ENCODE measurements around the gene TIE1.

TIE1 gene

DNA sequence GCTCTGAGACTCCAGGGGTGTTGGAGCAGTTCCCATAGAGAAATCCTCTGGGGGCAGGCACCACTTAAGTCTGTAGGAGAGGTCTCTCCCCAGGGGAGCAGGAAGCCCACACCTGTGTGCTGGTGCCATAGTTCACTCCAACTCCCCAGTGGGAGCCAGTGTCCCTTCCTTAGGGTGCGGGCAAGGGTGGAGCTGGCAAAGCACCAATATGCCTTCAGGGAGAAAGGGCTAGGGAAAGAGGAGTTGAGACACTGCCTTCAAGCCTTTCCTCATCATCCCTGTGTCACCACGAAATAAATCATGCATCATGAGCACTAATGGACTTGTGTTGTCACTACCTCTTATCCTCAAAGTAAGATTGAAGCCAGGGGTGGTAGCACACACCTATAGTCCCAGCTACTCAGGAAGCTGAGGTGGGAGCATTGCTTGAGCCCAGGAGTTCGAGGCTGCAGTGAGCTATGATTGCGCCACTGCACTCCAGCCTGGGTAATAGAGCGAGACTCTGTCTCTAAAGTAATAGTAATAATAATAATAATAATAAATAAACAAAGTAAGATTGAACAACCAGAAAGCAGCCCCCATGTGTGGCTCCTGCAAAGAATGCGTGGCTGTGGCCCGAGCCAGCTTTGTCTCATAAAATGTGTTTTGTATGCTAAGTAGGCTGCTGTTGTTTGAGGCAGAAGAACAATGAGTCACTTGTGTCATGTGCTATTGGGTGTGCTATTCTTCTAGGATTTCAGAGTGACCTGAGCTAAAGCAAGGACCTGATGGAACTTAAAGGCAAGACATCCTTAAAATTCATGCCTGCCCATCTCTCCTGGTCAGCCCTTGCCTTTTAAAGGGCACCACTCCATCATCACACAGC, 6.7 kb upstream of the TIE1 start:
- no peak for DNase-seq (ENCODE audit: low read depth)

DNA sequence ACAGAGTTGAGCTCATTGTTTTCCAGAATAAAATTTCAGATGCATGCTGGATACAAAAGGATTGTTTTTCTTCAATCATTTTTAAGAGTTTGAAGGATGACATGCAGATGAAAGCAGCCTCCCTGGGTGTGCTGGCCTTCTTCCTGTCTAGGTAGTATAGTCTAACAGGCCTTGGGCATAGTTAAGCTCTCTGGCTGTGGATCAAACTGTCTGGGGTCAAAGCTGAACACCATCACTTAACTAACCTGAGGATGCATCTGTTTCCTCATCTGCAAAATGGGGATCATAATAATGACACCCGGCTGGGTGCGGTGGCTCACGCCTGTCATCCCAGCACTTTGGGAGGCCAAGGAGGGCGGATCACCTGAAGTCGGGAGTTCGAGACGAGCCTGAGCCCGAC, 6.0 kb upstream of the TIE1 start:
- DNase-seq (ENCODE audit: low read depth): no peak

DNA sequence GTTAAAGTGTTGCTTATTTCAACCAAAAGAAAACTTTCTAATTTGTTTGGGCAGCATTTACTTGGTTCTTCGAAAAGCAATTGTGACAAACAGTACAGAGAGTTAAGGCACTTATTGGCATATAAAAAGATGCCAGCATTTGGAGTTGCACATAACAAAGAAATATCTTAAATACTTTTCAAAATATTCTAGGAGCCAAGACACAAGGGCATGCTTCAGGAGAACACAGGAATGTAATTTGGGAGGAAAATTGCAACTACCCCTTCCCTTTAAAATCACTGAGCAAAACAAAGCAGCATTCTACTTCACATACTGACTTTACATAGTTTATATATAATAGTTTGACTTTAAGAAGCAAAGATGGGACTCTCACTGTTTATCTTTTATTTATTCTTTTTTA, 4.6 kb upstream of the TIE1 start:
- no peak for DNase-seq (ENCODE audit: low read depth)

DNA sequence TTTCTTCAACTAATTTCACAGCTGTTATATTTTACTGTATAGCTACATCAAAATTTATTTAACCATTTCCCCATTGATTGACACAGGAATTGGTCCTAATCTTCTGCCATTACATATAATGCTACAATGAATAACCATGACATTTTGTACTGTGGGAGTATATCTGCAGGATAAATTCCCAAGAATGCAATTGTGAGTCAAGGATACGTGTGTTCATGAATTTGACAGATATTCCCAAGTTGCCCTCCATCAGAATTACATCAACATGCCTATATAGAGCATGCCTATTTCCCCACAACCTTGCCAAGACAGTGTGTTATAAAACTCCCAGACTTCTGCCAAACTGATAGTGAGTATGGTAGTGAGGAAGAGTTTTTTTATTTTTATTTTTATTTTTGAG, 2.7 kb upstream of the TIE1 start:
- DNase-seq (ENCODE audit: low read depth): no peak

DNA sequence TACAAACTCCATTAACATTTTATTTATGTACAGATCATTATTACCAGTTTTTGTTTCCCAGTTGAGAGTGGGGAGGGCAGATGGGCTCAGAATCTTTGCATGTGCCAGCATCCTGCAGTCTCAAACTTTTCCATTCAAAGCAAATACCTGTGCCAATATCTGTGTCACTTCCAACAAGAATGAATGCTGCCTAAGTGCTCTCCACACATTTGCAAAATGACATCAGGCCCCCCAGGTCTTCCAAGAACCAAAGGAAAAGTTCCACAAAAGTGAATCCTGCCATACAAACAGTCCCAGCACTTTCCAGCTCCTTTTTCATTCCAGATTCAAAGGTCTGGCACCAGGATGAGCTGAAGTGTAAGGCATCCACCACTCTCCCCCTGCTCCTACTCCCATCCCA, 1.7 kb upstream of the TIE1 start:
- no peak for DNase-seq (ENCODE audit: low read depth)

DNA sequence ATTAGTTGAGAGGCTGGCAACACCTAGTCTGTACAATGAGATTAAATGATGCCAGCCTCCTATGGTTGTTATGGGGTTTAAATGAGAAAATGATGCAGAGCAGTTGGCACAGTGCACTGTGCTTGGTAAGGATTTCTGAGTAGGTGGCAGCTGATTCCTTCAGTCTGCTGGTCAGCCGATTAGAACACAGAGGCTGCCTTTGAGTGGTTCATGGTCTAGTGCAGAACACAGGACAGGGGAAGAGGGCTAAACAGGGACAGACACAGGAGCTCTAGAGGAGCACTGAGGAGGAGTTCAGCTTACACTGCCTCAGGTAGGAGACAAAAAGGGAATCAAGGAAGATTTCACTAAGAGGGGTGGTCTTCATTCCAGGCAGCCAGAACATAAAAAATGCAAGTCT, 1.4 kb downstream of the TIE1 start:
- DNase-seq (ENCODE audit: low read depth): no peak

DNA sequence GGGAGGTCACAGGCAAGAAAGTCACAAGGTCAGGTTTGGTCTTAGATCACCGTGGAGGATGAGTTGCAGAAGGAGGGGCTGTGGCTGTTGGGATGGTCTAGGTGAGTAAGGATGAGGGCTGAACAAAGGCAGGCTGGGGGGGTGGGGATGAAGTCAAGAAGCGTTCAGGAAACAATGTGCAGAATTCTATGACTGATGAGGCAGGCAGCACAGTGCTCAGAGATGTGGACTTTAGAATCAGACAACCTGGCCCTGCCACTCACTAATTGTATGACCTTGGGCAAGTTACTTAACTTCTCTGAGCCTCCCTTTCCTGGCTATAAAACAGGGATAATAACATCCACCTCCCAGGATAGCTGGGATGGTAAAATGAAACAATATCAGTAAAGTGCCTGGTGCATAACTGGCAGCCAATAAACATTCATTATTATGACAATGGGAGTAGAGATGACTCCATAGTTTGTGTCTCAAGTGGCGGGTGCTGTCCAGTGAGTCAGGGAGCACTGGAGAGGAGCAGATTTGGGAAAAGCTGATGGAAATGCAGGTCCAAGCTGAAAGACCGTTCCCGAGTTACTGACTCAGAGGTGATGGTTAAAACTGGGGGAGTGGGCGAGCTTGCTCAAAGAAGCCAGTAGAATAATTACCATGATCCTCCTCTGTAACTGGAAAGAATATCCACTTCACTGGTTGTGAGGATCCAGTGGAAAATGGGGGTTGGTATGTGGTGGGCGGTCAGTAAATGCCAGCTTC, 2.1 kb downstream of the TIE1 start:
- no peak for DNase-seq (ENCODE audit: low read depth)

DNA sequence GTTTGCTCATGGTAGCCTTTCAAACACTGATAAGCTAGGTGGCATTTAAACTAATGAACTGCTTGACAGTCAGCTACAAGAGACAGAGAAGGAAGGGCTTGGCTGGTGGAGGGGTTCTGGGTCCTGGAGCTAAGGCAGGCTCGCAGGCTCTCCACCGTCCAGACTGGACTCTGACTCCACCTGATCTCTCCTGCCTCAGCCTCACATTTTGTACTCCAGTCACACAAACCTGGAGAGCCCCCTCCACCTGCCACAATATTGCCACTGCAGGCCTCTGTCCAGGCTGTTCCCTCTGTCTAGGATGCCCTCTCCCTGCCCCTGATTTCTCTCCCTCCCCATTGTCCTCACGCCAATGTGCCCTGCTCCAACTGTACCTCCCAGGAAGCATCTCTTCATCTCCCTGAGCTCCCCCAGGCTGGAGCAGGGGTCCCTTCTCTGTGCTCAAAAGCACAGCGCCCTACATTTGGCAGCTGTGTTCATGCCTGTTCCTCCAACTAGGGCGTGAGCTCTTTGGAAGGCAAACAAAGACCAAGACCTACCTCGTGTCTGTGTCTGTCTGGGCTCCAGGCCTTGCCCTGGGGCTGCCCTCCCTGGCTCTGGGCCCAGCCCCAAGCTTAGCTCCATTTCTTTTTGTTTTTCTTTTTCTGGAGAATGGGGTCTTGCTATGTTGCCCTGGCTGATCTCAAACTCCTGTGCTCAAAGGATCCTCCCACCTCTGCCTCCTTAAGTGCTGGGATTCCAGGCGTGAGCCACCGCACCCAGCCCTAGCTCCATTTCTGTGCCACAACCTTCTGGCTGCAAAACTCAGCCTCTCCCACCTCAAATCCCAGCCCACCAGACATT, 2.9 kb downstream of the TIE1 start:
- DNase-seq (ENCODE audit: low read depth): no peak

DNA sequence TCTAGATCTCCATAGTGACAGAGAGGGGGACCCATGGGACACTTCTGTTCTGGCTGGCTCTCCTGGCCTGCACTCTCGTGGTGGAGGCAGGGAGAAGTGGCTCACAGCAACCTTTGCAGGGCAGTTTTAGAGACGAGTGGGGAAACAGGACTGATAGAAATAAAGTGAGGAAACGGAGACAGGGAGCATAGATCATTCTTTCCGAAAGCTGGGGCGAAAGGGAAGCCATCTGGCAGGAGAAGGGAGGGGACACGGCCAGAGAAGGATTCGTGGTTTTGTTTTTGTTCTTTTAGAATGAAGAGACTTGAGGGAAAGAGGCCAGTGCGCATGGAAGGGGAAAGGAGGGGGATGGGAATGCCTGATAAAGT, 3.5 kb downstream of the TIE1 start:
- DNase-seq (ENCODE audit: low read depth): no peak

DNA sequence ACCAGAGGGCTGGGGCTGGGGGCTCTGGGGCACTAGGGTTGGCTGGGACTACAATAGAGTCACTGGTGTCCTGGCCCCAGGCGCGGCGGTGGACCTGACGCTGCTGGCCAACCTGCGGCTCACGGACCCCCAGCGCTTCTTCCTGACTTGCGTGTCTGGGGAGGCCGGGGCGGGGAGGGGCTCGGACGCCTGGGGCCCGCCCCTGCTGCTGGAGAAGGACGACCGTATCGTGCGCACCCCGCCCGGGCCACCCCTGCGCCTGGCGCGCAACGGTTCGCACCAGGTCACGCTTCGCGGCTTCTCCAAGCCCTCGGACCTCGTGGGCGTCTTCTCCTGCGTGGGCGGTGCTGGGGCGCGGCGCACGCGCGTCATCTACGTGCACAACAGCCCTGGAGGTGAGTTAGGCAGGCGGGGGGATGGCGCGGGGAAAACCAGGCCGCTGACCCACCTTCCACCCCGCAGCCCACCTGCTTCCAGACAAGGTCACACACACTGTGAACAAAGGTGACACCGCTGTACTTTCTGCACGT, 4.1 kb downstream of the TIE1 start:
- no peak for DNase-seq (ENCODE audit: low read depth)

DNA sequence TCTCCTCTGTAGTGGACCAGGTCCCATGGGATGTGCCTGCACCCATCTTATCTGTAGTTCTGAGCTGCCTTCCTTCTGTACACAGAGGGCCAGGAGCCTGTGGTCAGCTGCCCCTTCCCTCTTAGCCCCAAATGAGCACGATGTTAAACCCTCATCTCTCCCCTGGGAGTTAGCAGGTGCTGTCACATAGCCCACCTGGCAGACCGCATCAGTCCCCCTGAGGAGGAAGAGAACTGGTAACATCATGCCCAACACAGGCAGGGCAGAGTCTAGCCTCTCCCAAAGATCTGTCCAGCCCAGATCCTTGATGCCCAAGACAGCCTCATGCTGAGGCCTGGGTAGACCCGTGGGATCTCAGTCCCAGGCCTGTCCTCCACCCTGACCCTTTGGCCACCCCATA, 4.7 kb downstream of the TIE1 start:
- no peak for DNase-seq (ENCODE audit: low read depth)

DNA sequence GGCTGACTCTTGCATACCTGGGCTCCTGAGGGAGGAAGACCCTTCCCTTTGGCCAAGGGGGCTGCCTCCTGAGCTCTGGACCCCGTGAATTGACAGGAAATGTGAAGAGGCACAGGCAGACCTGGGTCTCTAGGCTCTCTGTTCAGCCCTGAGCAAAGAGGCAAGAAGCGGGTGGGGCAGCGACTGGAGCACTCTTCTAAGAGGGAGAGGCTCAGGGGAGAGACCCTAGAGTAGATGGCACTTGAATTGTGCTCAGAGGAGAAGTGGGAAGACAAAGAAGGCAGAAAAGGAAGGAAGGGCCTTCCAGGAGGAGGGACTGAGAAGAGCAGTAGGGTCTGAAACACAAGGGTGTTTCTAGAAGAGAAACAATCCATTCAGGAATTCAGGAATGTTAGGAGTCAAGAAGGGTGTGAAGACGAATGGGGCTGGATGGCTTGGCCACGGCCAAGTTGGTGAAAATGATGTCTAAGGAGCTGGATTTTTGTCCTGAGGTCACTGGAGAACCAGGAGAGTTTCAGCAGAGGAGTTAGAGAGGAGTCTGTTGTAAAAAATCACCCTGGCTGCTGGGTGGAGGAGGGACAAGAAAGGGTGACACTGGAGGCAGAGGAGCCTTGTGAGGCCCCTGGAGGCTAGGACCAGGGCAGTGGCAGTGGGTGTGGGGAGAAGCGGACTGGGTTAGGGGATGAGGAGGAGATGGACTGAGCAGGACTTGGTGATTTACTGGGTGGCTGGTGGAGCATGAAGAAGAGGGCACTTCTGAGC, 5.3 kb downstream of the TIE1 start:
- no peak for DNase-seq (ENCODE audit: low read depth)

DNA sequence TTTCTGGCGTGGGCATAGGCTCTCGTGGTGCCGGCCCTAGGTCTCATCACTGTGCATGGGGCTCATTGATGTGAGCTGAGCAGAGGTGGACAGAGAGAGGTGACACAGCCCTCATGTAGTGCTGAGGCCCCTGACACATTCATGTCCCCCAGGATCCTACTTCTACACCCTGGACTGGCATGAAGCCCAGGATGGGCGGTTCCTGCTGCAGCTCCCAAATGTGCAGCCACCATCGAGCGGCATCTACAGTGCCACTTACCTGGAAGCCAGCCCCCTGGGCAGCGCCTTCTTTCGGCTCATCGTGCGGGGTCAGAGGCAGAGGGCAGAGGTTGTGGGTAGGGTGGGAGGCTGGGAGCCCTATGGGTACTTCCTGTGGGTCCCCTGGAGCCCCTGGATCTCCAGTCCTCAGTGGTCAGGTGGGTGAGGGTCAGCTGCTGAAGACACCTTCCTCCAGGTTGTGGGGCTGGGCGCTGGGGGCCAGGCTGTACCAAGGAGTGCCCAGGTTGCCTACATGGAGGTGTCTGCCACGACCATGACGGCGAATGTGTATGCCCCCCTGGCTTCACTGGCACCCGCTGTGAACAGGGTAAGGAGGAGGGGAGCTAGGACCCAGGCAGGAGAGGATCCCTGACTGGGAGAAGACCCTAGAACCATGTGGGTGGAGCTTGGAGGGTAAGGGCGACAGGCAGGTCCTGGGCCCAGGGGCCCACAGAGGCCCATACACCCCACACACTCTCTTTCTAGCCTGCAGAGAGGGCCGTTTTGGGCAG, 6.1 kb downstream of the TIE1 start:
- DNase-seq (ENCODE audit: low read depth): no peak

DNA sequence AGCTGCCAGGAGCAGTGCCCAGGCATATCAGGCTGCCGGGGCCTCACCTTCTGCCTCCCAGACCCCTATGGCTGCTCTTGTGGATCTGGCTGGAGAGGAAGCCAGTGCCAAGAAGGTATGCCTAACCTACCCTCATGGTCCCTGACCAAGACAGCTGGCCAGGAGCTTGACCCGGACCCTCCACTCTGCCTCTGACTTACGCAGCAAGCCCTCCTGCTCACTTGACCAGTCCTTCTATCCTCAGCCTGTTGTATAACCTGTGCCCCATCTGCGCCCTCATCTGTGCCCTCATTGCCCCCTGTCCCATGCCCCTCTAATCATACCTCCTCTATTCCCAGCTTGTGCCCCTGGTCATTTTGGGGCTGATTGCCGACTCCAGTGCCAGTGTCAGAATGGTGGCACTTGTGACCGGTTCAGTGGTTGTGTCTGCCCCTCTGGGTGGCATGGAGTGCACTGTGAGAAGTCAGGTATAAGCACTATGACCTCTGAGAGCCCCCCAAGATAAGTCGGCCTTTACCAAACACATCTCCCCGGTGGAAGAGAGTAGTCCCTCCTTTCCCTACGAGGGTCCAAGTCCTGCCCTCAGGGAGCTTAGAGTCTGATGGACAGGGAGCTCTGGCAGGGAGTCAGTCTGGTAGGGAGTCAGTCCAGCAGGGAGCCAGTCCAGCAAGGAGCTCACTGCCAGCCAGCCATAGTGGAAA, 6.8 kb downstream of the TIE1 start:
- no peak for DNase-seq (ENCODE audit: low read depth)

DNA sequence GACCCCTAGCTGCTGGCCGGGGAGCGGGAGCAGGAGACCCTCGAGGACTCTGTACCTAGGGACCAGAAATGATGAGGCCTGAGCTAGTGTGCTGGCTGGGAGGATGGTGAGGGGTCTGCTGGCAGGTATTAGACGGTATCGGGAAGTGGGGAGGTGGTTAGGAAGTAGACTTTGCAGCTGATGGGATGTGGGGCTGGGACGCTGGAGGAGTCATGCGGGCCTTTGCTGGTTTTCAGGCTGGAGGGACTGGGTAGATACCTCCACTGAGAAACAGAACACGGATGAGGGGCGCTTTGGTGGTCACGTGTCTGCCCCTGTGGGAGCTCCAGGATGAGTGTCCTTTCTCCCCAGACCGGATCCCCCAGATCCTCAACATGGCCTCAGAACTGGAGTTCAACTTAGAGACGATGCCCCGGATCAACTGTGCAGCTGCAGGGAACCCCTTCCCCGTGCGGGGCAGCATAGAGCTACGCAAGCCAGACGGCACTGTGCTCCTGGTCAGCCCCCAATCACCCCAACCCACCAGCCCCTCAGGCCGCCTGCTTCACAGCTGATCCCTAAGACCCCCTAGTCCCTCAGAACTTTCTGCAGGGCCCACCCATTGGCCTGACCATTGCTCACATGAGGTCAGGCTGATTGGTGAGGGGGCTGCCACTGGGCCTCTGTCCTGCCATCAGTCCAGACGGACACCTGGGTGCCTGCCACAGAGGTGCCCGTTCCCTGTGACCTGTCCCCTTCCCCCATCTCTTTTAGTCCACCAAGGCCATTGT, 8.0 kb downstream of the TIE1 start:
- no peak for DNase-seq (ENCODE audit: low read depth)

DNA sequence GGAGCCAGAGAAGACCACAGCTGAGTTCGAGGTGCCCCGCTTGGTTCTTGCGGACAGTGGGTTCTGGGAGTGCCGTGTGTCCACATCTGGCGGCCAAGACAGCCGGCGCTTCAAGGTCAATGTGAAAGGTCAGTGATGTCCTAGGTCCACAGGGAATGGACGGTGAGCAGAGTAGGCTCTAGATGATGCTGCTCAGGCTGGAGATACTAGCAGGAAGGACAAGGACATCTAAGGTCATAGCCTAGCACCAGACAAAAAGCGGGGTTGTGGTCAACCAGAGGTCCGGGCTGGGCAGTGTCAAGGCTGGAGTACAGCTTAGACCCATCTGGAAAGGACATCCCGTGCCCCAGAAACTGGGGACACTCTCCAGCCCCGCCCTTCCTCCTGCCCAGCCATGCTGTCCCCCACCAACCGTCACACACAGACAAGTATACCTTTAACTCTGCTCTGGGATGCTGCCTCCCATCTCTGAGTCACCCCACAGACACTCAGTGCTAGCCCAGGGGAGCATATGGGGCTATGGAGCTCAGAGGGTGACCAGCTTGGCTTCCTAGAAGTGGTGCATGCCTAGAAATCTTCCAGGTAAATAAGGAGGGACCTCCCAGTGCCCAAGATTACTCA, 8.7 kb downstream of the TIE1 start:
- DNase-seq (ENCODE audit: low read depth): no peak

DNA sequence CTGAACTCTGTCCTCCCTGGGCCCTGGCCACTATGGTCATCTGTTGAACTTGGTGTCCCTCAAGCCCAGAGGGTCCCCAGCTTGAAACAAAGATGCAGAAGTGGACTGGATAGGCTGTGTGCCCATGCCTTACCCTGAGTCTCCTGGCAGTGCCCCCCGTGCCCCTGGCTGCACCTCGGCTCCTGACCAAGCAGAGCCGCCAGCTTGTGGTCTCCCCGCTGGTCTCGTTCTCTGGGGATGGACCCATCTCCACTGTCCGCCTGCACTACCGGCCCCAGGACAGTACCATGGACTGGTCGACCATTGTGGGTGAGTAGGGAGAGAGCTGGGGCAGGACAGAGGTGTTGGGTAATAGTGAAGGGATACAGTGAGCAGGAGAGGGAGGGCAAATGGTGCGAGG, 10.7 kb downstream of the TIE1 start:
- no peak for DNase-seq (ENCODE audit: low read depth)

DNA sequence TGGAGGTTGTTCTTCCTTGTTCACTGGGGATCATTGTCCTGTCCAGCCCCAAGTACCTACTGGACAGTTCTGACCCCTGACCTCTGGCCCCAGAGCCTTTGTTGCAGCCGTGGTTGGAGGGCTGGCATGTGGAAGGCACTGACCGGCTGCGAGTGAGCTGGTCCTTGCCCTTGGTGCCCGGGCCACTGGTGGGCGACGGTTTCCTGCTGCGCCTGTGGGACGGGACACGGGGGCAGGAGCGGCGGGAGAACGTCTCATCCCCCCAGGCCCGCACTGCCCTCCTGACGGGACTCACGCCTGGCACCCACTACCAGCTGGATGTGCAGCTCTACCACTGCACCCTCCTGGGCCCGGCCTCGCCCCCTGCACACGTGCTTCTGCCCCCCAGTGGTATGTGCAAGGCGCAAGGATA, 11.4 kb downstream of the TIE1 start:
- no peak for DNase-seq (ENCODE audit: low read depth)

Measured in activated T-helper 9 cell treated with anti-CD3 and anti-CD28 coated beads, Interleukin-2, amount 50 U/mL, for 16 hours (primary cell).